ENCODE measurements around the gene KIF5C. TPM values are rescaled to one million over a fixed set of nuclear protein-coding genes. Genes with fewer than 3 reads are reported as not detected.

Gene KIF5C
- total and polyA plus RNA-seq, 7 experiments from 2014 or later: 0.58 to 14.3 (median 5.1) TPM

DNA sequence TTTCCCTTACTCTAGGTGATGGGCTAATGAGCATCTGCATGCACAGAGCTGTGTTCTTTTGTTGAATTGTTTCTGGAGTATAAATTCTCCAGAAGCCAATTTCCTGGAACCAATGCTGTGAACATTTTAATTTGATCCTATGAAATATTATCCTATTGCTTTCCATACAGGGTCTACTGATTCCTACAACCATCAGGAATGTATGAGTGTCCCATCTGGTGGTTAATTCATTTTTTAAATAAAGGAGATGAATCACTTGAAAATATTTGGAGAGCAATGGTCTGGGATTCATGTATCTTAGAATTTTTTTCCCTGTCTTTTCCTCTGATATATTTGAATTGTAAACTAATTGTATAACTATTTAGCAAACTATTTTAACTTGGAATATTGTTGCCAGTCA lies 14.0 kb downstream of the KIF5C start:
- Mint-ChIP-seq H3K36me3 (peaks cover 3 to 29% (median 11%) of the 10 kb centered on the region in 5 donors), H3K4me1 (peaks cover 7 to 22% (median 16%) of the 10 kb centered on the region in 7 donors), H3K9me3 (peaks cover 5 to 20% (median 12%) of the 10 kb centered on the region in 11 donors), H3K4me3 (peak overlapping the region in 8 of 10 donors; percentile 21 to 86 (median 68)), H3K27me3 (peaks cover 18 to 79% (median 37%) of the 10 kb centered on the region in 5 donors), H3K27ac (no peak overlapping the region)
- peaks cover 0 to 15% of the 10 kb centered on the region in 2 donors for H3K27me3 ChIP-seq (ENCODE audit: control insufficient read depth in 2 of 2, insufficient read depth in 2 of 2, low read length in 2 of 2)
- ATAC-seq (no peak), DNase-seq (no peak)
- no peak overlapping the region for H3K27ac ChIP-seq (ENCODE audit: low read depth, low read length)
- intact Hi-C loops (cut with micrococcal nuclease): loop anchor here in 1 of 2 donors (2.0 kb wide), 1 partner anchor 38 kb away; no protein-coding TSS in a partner anchor
- H3K36me3 ChIP-seq (ENCODE audit: control insufficient read depth in 2 of 3, insufficient read depth in 3 of 3, low read length in 3 of 3): no peaks in the 10 kb centered on the region
- H3K9me3 ChIP-seq (ENCODE audit: control insufficient read depth in 2 of 3, low read length in 3 of 3): no peaks in the 10 kb centered on the region
- no peak overlapping the region for H3K4me3 ChIP-seq (ENCODE audit: low read length)
- POLR2A ChIA-PET: no interaction called here
- peaks cover 0 to 4% of the 10 kb centered on the region in 2 donors for H3K4me1 ChIP-seq (ENCODE audit: control insufficient read depth in 2 of 2, insufficient read depth in 2 of 2, low read length in 2 of 2)
- CTCF ChIA-PET: no interaction called here

DNA sequence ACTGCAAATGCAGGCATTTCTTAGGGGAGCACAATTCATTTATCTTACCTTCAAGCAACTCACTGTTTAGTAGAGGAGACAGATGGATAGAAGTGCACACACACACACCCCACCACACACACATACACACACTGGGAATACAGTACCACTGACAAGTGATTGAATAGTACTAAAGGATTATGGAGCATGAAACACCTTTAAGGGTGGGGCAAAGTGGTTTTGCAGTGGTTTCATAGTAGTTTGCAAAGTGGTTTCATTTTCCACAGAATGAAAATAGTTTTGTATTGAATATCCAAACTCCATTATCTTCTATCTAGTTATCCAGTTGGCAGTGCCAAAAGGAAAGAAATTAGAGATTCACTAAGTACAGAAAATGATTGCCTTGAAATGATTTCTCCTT lies 18.9 kb downstream of the KIF5C start:
- CTCF ChIA-PET: no interaction called here
- ATAC-seq (no peak), DNase-seq (no peak)
- Mint-ChIP-seq H3K9me3 (peaks cover 5 to 20% (median 12%) of the 10 kb centered on the region in 11 donors), H3K27ac (no peak overlapping the region), H3K27me3 (peaks cover 8 to 49% (median 17%) of the 10 kb centered on the region in 5 donors), H3K4me1 (peaks cover under 1 to 12% (median 2%) of the 10 kb centered on the region in 7 donors), H3K36me3 (peaks cover 3 to 27% (median 11%) of the 10 kb centered on the region in 5 donors), H3K4me3 (peak overlapping the region in 2 of 10 donors; percentile 42 to 51)
- Histone ChIP-seq H3K36me3 (ENCODE audit: control insufficient read depth in 2 of 3, insufficient read depth in 3 of 3, low read length in 3 of 3) (no peaks in the 10 kb centered on the region), H3K9me3 (ENCODE audit: control insufficient read depth in 2 of 3, low read length in 3 of 3) (no peaks in the 10 kb centered on the region), H3K4me1 (ENCODE audit: control insufficient read depth in 2 of 2, insufficient read depth in 2 of 2, low read length in 2 of 2) (no peaks in the 10 kb centered on the region), H3K4me3 (ENCODE audit: low read length) (no peak overlapping the region), H3K27ac (ENCODE audit: low read depth, low read length) (no peak overlapping the region), H3K27me3 (ENCODE audit: control insufficient read depth in 2 of 2, insufficient read depth in 2 of 2, low read length in 2 of 2) (peaks cover 0 to 2% of the 10 kb centered on the region in 2 donors)
- intact Hi-C loops (cut with micrococcal nuclease): no loop called here
- POLR2A ChIA-PET: no interaction called here

DNA sequence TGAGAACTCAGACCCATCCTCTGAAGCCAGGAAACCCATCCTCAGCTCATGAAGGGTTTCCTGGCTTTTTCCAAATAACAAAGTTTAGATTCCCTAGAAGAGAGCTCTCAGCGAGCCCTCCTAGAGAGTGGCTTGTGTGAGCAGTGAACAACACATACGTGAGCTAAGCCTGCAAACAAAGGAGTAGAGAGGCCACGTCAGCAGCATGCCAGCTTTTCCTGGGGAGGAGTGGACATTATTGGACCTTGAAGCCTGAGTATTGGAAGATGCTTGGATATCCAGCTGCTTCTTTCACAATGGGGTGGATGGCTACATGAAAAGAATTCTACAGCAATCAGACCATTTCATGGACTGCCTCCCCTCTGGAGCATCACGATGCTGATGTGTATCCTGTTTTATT lies 21.1 kb downstream of the KIF5C start:
- DNase-seq (no peak), ATAC-seq (no peak)
- peaks cover 5 to 18% (median 12%) of the 10 kb centered on the region in 11 donors for H3K9me3 Mint-ChIP-seq
- H3K27ac ChIP-seq (ENCODE audit: low read depth, low read length): no peak overlapping the region
- no peak overlapping the region for H3K4me3 Mint-ChIP-seq
- H3K4me3 ChIP-seq (ENCODE audit: low read length): no peak overlapping the region
- peaks cover 0 to 20% (median 10%) of the 10 kb centered on the region in 5 donors for H3K36me3 Mint-ChIP-seq
- intact Hi-C loops (cut with micrococcal nuclease): no loop called here
- peaks cover 0 to 33% (median 5%) of the 10 kb centered on the region in 5 donors for H3K27me3 Mint-ChIP-seq
- POLR2A ChIA-PET: interaction anchor here (0.6 kb wide), 1 partner anchor 59 kb away, joined by 3 read pairs; no protein-coding TSS in a partner anchor
- no peak overlapping the region for H3K27ac Mint-ChIP-seq
- H3K4me1 Mint-ChIP-seq: peaks cover 0 to 12% (median 2%) of the 10 kb centered on the region in 7 donors
- no peaks in the 10 kb centered on the region for H3K9me3 ChIP-seq (ENCODE audit: control insufficient read depth in 2 of 3, low read length in 3 of 3)
- no peaks in the 10 kb centered on the region for H3K27me3 ChIP-seq (ENCODE audit: control insufficient read depth in 2 of 2, insufficient read depth in 2 of 2, low read length in 2 of 2)
- no peaks in the 10 kb centered on the region for H3K4me1 ChIP-seq (ENCODE audit: control insufficient read depth in 2 of 2, insufficient read depth in 2 of 2, low read length in 2 of 2)
- CTCF ChIA-PET: no interaction called here
- no peaks in the 10 kb centered on the region for H3K36me3 ChIP-seq (ENCODE audit: control insufficient read depth in 2 of 3, insufficient read depth in 3 of 3, low read length in 3 of 3)

DNA sequence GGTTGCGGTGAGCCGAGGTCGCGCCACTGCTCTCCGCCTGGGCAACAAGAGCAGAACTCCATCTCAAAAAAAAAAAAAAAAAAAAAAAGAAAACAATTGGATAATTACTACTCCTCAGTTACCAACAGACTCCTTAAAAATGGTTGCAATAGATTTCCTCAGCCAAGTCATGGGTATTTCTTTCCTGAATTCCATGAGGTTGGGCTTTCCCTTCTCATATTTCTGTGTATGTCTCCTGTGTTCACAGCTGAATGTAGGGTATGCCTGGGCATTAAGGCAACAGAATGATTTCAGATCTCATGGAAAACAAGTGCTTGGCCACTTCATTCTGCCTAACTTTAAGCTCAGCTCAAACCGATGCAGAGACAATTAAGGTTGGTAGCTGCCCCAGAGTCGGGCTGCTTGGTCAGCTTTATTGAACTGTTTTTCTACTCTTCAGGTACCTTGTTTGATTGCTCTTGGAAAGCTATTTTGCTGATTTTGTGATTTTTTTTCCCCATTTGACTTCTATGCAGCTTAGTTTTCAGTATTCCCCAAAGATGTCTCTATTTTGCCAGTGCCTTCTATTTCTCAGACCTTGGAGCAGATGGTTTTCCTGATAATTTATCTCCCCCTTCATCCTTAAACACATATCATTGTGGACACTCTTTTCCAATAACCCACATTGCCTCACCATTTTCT lies 24.8 kb downstream of the KIF5C start:
- no peaks in the 10 kb centered on the region for H3K27me3 ChIP-seq (ENCODE audit: control insufficient read depth in 2 of 2, insufficient read depth in 2 of 2, low read length in 2 of 2)
- no peak overlapping the region for H3K4me3 ChIP-seq (ENCODE audit: low read length)
- CTCF ChIA-PET: no interaction called here
- Mint-ChIP-seq H3K4me1 (no peaks in the 10 kb centered on the region), H3K4me3 (no peak overlapping the region), H3K9me3 (no peaks in the 10 kb centered on the region), H3K36me3 (peaks cover 0 to 5% (median 0%) of the 10 kb centered on the region in 5 donors), H3K27me3 (peaks cover 0 to 13% (median 0%) of the 10 kb centered on the region in 5 donors), H3K27ac (no peak overlapping the region)
- ATAC-seq: no peak
- POLR2A ChIA-PET: no interaction called here
- H3K4me1 ChIP-seq (ENCODE audit: control insufficient read depth in 2 of 2, insufficient read depth in 2 of 2, low read length in 2 of 2): no peaks in the 10 kb centered on the region
- no peaks in the 10 kb centered on the region for H3K36me3 ChIP-seq (ENCODE audit: control insufficient read depth in 2 of 3, insufficient read depth in 3 of 3, low read length in 3 of 3)
- H3K27ac ChIP-seq (ENCODE audit: low read depth, low read length): no peak overlapping the region
- no peaks in the 10 kb centered on the region for H3K9me3 ChIP-seq (ENCODE audit: control insufficient read depth in 2 of 3, low read length in 3 of 3)
- DNase-seq: no peak
- intact Hi-C loops (cut with micrococcal nuclease): no loop called here

DNA sequence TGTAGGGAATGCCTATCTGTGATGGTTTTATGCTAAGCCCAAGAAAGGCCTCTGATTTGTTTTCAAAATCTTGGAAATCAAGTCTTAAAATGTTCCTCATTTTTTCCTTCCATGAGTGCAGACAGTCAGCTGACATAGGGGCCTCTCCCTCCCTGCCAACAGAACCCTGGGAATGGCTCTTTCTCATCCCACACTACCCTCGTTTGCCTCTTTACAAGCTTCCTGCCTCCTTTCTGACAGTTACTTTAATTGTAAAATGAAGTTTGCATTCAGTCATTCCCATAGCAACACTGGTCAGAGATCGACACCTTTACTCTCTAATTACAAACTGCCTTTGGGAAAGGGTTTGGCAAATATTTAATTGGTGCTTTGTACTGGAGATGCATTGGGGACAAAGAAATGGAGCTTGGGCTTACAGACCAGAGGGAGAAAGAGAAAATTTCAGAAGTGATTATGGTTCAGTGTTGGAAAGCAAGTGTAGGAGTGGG lies 25.4 kb downstream of the KIF5C start:
- ChIA-PET POLR2A (no interaction called here), CTCF (no interaction called here)
- H3K27me3 Mint-ChIP-seq: peaks cover 0 to 13% (median 2%) of the 10 kb centered on the region in 5 donors
- no peak overlapping the region for H3K4me3 ChIP-seq (ENCODE audit: low read length)
- no peaks in the 10 kb centered on the region for H3K4me1 Mint-ChIP-seq
- no peak overlapping the region for H3K4me3 Mint-ChIP-seq
- H3K4me1 ChIP-seq (ENCODE audit: control insufficient read depth in 2 of 2, insufficient read depth in 2 of 2, low read length in 2 of 2): no peaks in the 10 kb centered on the region
- H3K36me3 Mint-ChIP-seq: peaks cover 0 to 10% (median 3%) of the 10 kb centered on the region in 5 donors
- intact Hi-C loops (cut with micrococcal nuclease): no loop called here
- no peak overlapping the region for H3K27ac Mint-ChIP-seq
- no peaks in the 10 kb centered on the region for H3K36me3 ChIP-seq (ENCODE audit: control insufficient read depth in 2 of 3, insufficient read depth in 3 of 3, low read length in 3 of 3)
- H3K9me3 ChIP-seq (ENCODE audit: control insufficient read depth in 2 of 3, low read length in 3 of 3): no peaks in the 10 kb centered on the region
- H3K27ac ChIP-seq (ENCODE audit: low read depth, low read length): no peak overlapping the region
- peaks cover 0 to 2% (median 0%) of the 10 kb centered on the region in 11 donors for H3K9me3 Mint-ChIP-seq
- no peaks in the 10 kb centered on the region for H3K27me3 ChIP-seq (ENCODE audit: control insufficient read depth in 2 of 2, insufficient read depth in 2 of 2, low read length in 2 of 2)
- DNase-seq (no peak), ATAC-seq (no peak)

DNA sequence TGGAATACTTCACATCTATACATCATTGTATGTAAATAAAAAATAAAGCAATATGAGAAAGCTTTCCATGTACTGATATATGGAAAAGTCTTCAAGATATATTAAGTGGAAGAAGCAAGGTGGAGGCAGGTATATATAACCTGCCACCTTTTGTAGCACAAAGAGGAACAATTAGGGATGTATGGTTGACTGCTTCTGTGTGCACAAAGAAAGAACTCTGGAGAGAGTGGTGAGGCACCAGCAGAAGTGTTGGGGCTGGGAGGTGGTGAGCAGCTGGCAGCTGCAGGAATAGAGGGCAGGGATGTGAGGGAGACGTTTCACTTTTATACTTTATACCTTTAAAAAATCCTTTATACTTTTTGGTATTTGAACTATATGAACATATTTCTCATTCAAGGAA lies 26.1 kb downstream of the KIF5C start:
- POLR2A ChIA-PET: no interaction called here
- DNase-seq (no peak), ATAC-seq (no peak)
- Mint-ChIP-seq H3K4me1 (no peaks in the 10 kb centered on the region), H3K27ac (no peak overlapping the region), H3K36me3 (peaks cover 0 to 17% (median 8%) of the 10 kb centered on the region in 5 donors), H3K9me3 (peaks cover 0 to 6% (median 1%) of the 10 kb centered on the region in 11 donors), H3K27me3 (peaks cover 0 to 13% (median 3%) of the 10 kb centered on the region in 5 donors), H3K4me3 (no peak overlapping the region)
- Histone ChIP-seq H3K9me3 (ENCODE audit: control insufficient read depth in 2 of 3, low read length in 3 of 3) (no peaks in the 10 kb centered on the region), H3K27ac (ENCODE audit: low read depth, low read length) (no peak overlapping the region), H3K36me3 (ENCODE audit: control insufficient read depth in 2 of 3, insufficient read depth in 3 of 3, low read length in 3 of 3) (no peaks in the 10 kb centered on the region), H3K4me3 (ENCODE audit: low read length) (no peak overlapping the region), H3K27me3 (ENCODE audit: control insufficient read depth in 2 of 2, insufficient read depth in 2 of 2, low read length in 2 of 2) (no peaks in the 10 kb centered on the region), H3K4me1 (ENCODE audit: control insufficient read depth in 2 of 2, insufficient read depth in 2 of 2, low read length in 2 of 2) (no peaks in the 10 kb centered on the region)
- CTCF ChIA-PET: no interaction called here
- intact Hi-C loops (cut with micrococcal nuclease): no loop called here
